GM19239 (cell line): ENCODE measurements around the gene LYRM4.

Experiments used
- DNase-seq: peaks from one replicate; pipeline ENCODE4 v3.0.0; 2011; ENCODE audit warnings: low spot score; ENCODE audit not compliant: insufficient read length
- FAIRE-seq: peaks from 2 replicates; lab custom pipeline; 2011; peaks lifted over from hg19 to GRCh38; lab: Jason Lieb, UNC

Gene LYRM4

DNA sequence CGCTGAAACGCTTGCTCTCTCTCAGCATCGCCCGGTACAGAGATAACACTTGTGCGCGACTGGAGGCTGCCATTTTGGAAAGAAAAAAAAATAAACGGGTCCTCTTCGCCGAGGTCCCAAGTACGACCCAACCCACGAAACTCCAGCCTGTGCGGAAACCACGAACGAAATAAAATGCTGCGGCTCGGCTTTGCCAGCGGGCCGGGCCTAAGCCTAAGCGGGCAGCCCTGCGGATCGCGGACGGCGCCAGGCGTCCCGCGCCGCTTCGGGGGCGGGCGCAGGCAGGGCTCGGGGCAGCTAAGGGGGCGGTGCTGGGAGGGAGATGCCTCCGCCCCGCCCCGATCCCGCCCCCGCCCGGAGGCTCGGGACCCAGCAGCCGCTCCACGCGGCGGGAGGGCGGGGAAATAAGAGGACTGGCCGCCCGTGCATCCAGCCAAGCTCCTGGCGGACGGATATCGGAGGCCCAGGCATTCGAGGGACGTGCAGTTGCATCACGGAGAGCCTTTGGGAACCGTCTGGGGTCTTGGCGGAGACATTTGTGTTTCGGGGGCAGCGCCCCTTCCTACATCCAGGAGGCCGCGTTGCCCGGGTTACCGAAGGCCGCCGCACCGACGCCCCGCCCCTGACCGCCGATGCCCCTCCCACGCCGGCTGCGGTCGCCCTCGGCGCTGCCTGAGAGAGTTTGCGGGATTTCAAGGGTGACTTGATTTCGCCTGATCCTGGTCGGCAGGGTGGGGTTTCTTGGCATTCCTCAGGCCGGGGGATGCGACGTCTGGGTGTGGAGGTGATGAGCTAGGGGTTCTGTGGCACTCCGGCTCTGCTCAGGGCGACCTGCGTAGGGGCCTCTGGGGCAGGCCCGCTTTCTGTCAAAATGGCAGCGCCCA is at the start of gene LYRM4, which contains the start of gene FARS2:
Gene LYRM4 (minus strand): TSS at position 290 of the 884 bp plus-strand sequence. CDS start 217 bp downstream, at position 73.
Gene FARS2 (plus strand): TSS at position 853 of the 884 bp plus-strand sequence.
- no peak for FAIRE-seq

DNA sequence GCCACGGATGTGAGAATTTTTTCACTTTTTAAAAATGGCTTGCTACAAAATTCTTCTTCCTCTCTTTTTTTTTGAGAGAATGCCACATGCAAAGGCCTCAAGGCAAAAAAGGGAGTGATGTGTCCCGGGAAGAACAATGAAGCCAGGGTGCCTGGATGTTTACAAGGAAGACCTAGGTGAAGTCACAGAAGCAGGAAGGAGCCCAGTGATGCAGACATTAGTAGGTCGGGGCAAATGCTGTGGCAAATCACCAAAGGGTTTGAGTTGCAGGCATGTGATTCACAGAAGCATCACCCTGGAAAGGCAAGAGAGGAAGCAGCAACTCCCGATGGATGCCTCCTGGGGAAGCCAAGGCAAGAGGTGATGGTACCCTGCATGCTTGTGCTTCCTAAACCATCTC is 47.3 kb upstream of the LYRM4 start:
- FAIRE-seq = no peak
- DNase-seq = no peak

More for the DNA sequence above, at the start of gene LYRM4, which contains the start of gene FARS2:
- DNase-seq = peak; percentile 70

DNA sequence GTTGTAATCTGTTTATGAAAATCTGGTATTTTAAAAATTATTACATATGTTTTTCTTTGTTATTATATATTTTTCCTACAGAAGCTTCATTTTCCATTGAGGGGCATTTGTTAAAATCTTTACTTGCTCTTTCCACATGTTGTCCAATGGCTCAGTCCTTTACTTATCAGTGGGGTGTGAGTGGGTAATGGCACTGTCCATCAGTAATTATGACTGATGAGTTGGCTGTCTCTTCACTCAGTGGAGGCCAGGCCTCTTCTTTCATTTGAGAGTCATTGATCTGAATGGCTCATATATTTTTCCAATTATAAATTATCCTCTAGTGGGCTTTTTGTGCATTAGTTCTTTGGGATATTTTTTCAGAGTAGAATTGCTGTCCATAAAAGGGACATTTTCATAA is 46.3 kb upstream of the LYRM4 start:
- FAIRE-seq (no peak), DNase-seq (no peak)

DNA sequence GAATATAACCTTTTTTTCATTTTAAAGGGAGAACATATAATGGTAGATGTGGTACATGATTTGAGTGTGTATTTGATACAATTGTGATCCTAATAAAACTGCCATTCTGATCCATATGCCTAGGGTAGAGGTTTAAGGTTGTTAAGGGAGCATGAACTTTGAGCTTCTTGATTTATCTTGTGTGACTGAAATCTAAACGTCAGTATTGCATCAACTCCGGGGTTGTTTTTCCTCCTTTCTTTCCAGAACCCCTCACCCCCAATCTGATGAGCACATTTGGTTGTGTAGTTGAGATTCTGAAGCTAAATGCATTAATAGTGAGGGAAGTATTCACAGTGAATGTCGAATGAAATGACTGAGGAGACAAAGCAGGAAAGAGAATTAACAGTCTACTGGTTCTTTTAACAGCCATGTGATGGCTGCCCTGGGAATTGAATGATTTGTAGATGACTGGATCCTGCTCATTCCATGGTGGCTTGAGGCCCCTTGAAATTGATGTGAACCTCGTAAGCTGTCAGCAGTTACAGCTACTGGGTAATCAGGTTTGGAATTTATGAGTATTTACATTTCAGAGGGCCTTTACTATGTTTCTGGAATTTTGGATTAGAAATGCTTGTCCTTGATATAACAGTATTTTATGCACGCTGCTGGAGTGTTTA is 45.3 kb upstream of the LYRM4 start:
- no peak for DNase-seq
- FAIRE-seq = no peak

DNA sequence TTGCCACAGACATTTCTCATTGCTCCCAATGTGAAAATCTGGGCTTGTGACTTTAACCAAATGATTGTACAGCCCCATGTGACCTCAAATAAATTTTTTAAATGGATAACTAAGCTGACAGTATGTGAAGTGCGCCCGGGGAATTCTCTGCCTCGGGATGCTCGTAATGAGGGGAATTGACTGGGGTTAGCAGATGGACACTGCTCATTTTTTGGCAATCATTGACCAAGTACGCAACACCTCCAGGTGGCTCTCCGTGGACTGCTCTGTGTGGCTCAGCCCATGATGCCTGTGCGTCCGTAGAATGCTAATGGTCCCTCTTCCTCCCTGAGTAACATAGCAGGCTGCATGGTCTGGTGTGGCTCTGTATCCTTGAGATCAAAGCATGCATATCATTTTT is 42.9 kb upstream of the LYRM4 start:
- FAIRE-seq (no peak), DNase-seq (no peak)

DNA sequence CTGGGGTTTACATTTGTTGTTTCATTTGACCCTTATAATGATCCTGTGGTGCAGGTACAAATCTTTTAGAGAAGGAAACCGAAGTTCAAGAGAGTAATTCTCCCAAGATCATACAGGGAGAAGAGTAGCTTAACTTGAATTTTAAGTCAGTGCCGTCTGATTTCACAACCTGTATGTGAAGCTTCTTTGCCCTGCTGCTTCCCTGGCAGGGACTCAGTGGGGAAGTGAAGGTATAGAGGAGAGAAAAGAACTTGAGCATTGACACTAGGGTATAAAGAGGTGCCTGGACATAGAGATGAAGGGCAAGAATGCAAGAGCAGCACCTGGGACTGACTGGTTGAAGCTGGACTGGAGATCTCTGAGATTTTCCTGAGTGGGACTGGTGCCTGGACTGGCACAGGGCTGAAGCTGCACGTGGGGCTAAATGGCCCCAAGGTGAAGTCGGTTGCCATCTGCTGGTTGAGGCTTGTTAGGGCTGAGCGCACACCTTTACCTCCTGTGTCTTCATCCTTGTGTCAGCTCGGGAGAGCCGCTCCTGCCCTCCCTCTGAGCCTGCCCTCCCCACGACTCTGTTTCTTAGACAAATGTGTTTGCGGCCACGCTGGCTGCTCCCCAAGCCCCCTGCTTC is 42.4 kb upstream of the LYRM4 start:
- DNase-seq = peak; percentile 38
- FAIRE-seq = peak; percentile 92

DNA sequence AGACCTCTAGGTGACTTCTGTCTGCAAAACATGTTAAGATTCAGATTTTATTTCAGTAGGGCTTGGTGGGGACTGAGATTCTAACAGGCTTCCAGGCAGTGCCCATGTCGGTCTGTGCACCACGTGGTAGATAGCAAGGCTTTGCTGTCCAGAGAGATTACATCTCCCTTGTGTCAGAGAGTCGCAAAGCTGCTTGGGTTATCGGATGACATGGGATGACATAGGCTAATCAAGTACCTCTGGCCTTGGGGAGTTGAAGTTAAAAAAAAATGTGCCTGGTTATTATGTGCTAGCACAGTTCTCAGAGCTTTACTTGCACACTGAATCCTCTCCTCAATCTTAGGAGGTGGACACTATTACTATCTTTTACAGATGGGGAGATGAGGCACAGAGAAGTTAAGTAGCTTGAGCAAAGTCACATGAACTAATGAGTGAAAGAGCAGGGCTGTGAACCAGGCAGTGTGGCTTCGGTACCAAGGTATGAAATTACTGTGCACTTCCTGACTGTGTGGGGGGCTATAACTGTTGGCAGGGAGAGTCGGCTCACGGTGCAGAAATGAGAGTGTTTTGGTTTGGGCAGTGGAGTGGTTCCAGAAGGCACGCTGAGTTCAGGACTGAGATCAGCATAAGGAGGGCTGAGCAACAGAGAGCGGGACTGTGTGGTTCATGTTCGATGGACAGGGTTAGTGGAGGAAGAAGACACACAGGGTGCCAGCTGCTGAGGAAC is 41.6 kb upstream of the LYRM4 start:
- DNase-seq = peak; percentile 42
- peak; percentile 90 for FAIRE-seq

DNA sequence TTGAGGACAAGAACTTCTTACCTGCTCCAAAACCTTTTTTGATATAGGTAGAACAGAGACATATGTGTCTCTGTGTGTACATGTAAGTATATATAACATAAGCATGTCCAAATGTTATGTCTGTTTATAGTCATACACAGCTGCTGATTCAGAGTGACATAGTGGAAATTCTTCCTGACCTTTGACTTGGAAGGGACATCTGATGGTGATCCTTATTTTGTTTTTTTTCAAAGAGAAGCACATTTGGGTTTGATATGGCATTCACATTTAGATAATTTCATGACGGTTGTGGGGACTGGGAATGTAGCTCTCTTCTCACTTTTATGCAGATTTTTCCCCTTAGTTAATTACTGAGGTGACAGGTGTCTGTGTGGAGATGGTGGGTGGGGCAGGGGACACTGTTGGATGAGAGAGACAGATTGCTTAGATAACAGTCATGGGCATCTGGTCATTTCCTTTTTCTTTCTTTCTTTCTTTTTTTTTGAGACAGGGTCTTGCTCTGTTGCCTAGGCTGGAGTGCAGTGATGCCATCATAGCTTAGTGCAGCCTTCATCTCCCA is 39.5 kb upstream of the LYRM4 start:
- DNase-seq (no peak), FAIRE-seq (no peak)

DNA sequence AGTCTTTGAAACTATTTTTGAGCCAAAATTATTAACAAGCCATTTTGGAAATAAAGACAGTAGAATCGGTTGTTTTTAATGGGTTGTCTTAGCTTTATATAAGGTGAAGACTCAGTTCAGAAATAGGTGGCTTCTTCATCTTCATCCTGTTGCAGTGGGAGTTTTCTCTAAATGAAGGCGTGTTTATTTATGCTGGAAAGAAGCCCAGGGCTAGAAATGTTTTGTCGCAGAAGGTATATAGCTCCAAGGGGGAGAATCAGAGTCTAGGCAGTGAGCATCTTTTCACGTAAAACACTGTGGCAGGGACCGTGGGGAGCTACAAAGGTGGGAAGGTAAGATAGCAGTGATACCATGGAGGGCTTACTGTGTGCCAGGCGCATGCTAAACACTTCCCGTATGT is 34.9 kb upstream of the LYRM4 start:
- no peak for FAIRE-seq
- DNase-seq = no peak

DNA sequence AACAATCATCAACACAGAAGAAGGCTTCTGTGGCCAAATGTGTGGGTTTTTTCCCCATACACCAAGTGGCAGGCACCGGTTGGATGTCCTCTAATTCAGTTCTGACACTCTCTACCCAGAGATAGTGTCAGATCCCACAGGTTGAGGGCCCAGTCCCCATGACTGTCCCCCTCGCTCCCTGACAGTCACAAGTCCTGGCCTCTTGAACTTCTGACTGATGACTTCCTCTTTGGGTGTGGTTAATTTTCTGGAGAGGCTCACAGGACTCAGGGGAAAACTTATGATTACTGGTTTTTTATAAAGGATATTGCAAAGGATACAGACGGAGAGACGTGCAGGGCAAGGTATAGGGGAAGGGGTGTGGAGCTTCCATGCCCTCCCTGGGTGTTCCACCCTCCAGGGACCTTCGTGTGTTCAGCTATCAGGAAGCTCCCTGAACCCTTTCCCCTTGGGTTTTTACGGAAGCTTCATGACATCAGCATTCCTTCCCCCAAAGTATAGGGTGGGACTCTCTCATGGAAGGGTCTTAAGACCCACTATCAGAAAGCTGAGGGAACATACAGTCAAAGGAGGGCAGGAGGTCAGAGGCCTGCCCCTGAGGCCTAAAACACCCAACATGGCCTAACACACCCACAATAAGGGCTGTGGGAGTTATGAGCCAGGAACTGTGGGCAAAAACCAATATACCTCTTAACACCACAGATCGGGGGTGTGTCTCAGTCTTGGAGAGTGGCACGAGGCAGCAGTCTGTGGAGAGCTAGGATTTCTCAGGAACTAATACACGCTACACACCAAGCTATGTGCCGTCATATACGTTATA is 33.9 kb upstream of the LYRM4 start:
- FAIRE-seq (no peak), DNase-seq (no peak)

DNA sequence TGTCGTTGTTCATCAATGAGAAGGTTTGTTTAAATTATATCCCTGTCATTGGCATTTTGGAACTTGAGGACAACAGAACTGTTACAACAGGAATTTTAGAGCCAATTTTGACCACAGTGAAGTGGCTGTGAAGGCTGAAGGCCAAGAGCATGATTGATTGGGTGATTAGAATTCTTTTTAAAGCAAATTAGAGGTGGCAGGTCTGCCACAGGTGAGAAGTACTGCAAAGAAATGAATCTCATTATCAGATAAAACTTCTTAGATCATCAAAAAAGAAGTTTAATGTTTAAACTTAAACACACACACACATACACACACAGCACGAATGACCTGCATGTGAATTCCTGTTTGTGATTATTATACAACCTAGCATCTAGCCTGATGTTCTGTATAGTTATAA is 32.9 kb upstream of the LYRM4 start:
- no peak for FAIRE-seq
- DNase-seq = no peak

DNA sequence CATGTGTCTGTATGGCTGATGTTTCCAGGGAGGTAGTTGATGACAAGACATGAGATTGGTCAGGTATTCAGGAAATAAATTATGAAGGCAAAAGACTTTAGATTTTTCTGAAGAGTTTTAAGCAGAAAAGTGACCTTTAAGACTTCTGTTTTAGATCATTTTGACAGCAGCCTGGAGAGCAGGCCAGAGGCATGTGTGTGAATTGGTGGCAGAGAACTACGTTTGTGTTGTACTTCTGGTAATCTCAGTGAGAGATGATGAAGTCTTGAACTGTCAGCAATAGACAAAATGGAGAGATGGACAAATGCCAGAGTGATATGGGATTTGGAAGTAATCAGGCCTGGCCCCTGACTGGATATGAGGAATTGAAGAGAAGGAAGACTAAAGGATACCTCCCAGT is 31.4 kb upstream of the LYRM4 start:
- no peak for DNase-seq
- no peak for FAIRE-seq

DNA sequence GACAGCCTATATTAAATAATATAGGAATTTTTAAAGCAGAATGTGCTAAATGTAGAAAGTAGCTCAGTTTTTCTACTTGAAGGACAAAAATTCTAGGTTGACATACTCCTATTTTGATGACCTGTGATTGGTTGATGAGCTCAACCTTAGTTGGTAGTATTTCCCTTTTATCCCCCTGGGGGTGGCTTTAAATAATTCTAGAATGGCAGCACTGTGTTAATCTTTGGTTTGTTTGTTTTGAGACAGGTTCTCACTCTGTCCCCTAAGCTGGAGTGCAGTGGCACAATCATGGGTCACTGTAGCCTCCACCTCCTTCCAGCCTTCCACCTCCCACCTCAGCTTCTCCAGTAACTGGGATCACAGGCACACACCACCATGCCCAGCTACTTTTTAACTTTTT is 29.8 kb upstream of the LYRM4 start:
- FAIRE-seq = no peak

DNA sequence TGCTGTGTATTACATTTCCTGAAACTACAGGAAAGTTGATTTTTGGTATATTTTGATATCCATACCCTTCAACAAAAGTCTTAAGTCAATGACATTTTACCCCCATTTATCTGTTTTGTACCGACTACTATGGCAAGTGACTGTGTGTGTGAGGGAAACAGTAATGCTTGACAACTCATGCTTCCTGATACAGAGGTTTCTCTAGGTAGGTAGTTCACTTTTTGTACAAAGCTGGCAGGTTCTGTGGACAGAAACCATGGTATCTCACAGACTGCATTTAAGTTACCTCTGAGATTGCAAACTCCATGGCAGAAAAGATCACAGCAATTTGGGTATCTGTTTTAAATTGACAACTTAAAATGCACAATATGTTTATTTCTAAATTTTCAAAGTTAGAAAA is 29.3 kb upstream of the LYRM4 start:
- DNase-seq = no peak
- no peak for FAIRE-seq

More for the DNA sequence above, 29.8 kb upstream of the LYRM4 start:
- DNase-seq = no peak

DNA sequence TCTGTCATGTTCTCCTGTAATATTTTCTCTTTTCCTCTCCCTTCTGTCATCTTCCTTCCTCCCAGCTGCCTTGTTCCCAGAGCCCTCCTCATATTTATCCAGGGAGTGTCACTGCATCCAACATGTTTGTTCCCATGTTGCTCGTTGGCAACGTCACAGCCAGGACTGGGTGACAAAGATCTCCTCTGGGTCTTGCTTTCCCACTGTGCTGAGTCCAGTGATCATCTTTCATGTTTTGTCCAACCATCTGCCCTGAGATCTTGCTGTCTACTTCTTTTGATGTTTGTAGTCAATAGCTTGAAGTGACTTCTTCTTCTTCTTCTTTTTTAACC is 27.2 kb upstream of the LYRM4 start:
- DNase-seq (no peak), FAIRE-seq (no peak)

DNA sequence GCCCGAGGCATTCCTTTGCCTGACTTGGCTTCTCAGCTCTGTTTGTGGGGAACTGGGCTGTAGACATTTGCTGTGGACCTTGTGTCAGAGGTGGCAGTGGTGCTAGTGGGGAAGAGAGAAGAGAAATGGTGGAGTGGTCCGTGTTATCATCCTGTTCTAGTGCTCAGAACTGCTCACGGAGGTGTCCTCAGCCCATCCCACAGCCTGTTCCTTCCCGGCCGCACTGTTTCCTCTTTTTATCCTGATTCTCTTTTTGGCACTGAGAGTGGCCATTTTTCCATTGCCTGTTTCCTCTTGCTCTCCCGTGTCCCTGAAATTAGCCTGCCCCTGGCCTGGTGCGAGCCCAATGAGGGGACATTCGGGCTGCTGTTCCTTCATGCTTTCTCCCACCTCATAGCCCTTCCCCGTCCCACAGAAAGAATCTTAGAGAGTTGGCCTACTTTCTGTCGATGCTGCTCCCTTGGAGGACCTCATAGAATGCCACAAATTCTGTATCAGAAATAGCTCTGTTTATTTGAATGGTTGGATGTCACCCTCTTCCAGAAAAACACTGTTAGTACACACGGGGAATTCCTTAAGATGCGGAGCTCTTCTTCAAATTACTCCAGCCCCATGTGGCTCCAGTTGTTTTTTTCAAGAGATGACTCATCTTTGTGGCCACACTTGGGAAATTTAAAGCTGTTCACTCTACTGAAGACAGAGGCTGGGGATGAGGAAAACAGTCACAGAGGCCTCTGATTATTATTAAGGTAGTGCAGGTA is 26.6 kb upstream of the LYRM4 start:
- FAIRE-seq (no peak), DNase-seq (no peak)

DNA sequence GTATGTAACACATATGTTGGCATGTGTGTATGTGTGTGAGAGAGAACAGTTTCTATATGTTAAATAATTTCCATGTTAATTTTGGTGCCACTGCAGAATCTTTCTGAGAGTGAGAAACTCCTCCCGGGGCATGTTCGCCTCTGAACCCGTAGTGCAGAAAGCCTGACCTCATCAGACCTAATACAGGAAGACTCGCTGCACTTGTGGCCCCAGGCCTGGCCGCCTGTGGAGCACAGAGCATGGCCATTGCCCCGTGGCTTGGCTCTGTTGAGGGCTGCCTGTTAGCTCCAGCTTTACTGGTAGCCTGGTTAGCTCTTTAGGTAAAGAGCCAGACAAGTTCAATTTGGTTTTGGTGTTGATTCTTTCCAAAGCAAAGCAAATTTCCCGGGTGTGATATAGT is 26.0 kb upstream of the LYRM4 start:
- no peak for DNase-seq
- FAIRE-seq = peak; percentile 74

DNA sequence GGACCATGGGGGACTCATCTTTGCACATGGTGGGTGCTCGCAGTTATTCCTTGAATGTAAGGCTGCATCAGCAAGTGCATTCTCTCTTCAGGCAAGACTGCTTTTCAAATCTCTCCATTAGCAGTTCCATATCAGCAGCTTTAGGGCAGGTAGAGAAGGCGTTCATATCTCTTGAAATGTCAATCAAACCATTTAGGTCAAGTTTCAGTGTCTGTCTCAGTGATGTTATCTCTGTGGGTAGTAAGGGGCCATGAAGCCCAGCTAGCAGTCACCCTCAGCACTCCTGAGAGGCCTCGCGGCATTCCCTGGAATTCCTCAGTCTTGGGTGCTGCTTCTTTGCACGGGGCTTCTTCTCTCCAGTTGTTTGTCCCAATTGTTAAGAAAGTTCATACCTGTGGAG is 24.8 kb upstream of the LYRM4 start:
- DNase-seq = no peak
- FAIRE-seq = no peak

DNA sequence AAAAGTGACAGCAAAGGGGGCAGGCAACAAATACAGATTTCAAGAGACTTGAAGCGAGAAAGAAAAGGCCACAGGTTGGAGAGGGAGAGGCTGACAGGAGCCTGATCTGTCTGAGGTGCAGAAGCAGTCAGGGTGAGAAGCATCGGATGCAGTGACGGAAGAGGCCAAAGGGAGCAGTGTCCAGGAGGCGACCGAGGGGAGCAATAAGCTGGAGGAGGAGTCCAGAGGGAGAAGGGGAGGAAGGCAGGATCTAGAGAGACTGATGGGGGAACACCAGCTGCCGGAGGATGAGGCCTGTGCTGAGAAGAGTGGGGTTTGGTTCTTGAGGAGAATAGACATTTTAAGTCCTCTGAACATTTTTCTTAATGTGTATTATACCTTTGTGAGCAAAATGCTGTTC is 24.3 kb upstream of the LYRM4 start:
- no peak for FAIRE-seq

More for the DNA sequence above, 24.3 kb upstream of the LYRM4 start:
- DNase-seq = no peak
